Measurements from ENCODE around the gene SDF2L1.

DNA sequence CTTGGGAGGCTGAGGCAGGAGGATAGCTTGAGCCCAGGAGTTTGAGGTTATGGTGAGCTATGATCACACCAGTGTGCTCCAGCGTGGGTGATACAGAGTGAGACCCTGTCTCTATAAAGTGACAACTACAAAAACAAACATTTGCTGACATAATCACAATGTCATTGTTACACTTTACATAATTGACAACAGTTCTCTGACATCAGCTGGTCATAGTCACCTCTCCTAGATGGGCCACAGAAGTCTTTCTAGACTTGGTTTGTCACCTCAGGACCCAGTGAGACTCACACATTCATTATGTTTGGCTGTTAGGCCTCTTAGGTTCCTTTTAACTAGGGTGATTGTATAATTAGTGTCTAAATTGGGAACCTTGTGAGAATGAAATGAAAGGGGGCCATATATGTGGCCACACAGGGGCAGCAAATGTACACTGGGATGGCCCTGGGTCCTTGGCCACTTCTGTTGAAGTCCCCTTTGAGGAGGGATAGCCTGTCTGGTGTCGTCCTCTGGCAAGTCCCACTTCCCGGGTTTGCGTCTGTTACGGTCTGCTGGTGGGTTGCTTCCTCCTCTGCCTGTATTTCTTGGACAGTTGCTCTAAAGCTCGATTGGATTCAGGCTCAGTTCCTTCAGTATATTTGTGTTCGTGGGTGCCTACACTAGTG is 17.9 kb downstream of the SDF2L1 start:
- TF ChIP-seq EZH2 (IDR thresholded peaks at IDR 0.05) (no peak), POLR2AphosphoS5 (IDR thresholded peaks at IDR 0.05; ENCODE audit: borderline replicate concordance, low read depth, low read length) (no peak)
